A549 (cell line): ENCODE measurements around the gene DIP2A. TPM values are rescaled to one million over a fixed set of nuclear protein-coding genes. Genes with fewer than 3 reads are reported as not detected.

Experiments used
- ATAC-seq, 2 experiments: fragments of 200-7000 bp in 1 of 2; fragments of >200 bp in 1 of 2; cut with Nextera tagmentation in 1 of 2; cut with Tn5 transposase in 1 of 2; 3 replicates each; pipeline versions ENCODE4 v1.8.0 to v1.9.1; 2018 to 2020; ENCODE audit warnings: mild to moderate bottlenecking in 1 of 2, moderate library complexity in 1 of 2
- CTCF ChIA-PET: fragments of 300-600 bp; sonication (Branson Sonifier 250); formaldehyde crosslinking; extraction: SDS; loops from one replicate; lab custom pipeline; 2021; ENCODE audit warnings: antibody characterized with exemption, inconsistent platforms; lab: Yijun Ruan, JAX
- POLR2A ChIA-PET: fragments of 350-600 bp; formaldehyde crosslinking; extraction: SDS; loops from one replicate; lab custom pipeline; 2021; ENCODE audit warnings: antibody characterized with exemption, inconsistent platforms; lab: Yijun Ruan, JAX
- DNase-seq, 2 experiments: peaks; one replicate each; pipeline versions ENCODE4 v3.0.0 to v3.0.0-alpha.2; 2011 to 2016; ENCODE audit warnings: low read depth in 1 of 2, low spot score in 1 of 2
- FAIRE-seq: peaks from 2 replicates; lab custom pipeline; 2011; peaks lifted over from hg19 to GRCh38; lab: Jason Lieb, UNC
- H3K27ac ChIP-seq, 2 experiments: fragments of >200 bp; sonication (Bioruptor Twin); formaldehyde crosslinking; 3 replicates each; pipeline ENCODE4 v1.5.1; 2016 to 2017
- H3K4me1 ChIP-seq: fragments of >200 bp; sonication (Bioruptor Twin); formaldehyde crosslinking; 3 replicates; pipeline ENCODE4 v1.6.1; 2016
- H3K4me2 ChIP-seq: fragments of >200 bp; sonication (Bioruptor Twin); formaldehyde crosslinking; 3 replicates; pipeline ENCODE4 v1.6.1; 2016
- H3K4me3 ChIP-seq: fragments of >200 bp; sonication (Bioruptor Twin); formaldehyde crosslinking; 3 replicates; pipeline ENCODE4 v1.5.1; 2016
- H3K9me3 ChIP-seq: fragments of >200 bp; sonication (Bioruptor Twin); formaldehyde crosslinking; 3 replicates; pipeline ENCODE4 v1.6.1; 2016
- BHLHE40 ChIP-seq: IDR thresholded peaks from 2 replicates; pipeline ENCODE4 v1.6.1; 2012; ENCODE audit warnings: low read depth, low read length, inconsistent platforms
- CBX8 ChIP-seq: fragments of 200-600 bp; sonication (generic); IDR thresholded peaks from 2 replicates; pipeline ENCODE4 v1.6.1; 2016
- CHD2 ChIP-seq: fragments of 150-350 bp; IDR thresholded peaks from 2 replicates; pipeline ENCODE4 v1.6.1; 2014; ENCODE audit warnings: low read length; ENCODE audit not compliant: partially characterized antibody
- CHD4 ChIP-seq: fragments of 200-600 bp; sonication (generic); IDR thresholded peaks from 2 replicates; pipeline ENCODE4 v1.6.1; 2016; ENCODE audit warnings: antibody characterized with exemption, mild to moderate bottlenecking, borderline replicate concordance
- ESRRA ChIP-seq: fragments of 150-350 bp; IDR thresholded peaks from 2 replicates; pipeline ENCODE4 v1.6.1; 2014; ENCODE audit warnings: mild to moderate bottlenecking, low read length, borderline replicate concordance
- FOSL2 ChIP-seq, 2 experiments: fragments of 450-650 bp in 1 of 2; fragments of >200 bp in 1 of 2; sonication (Bioruptor Twin) in 1 of 2; formaldehyde crosslinking; IDR thresholded peaks; 2 replicates each; pipeline versions ENCODE4 v1.5.0 to v1.6.1; 2016 to 2020; ENCODE audit warnings: mild to moderate bottlenecking in 1 of 2, moderate library complexity in 1 of 2
- FOXS1 ChIP-seq: fragments of 250-450 bp; sonication (Bioruptor Pico); IDR thresholded peaks from 2 replicates; pipeline ENCODE4 v1.5.0; 2020; ENCODE audit warnings: mild to moderate bottlenecking, moderate library complexity
- HEYL ChIP-seq: fragments of 250-450 bp; sonication (Bioruptor Pico); IDR thresholded peaks from 2 replicates; pipeline ENCODE4 v1.8.0; 2021; ENCODE audit warnings: mild to moderate bottlenecking, moderate library complexity
- HOXA7 ChIP-seq: fragments of 250-450 bp; sonication (Bioruptor Pico); IDR thresholded peaks from 2 replicates; pipeline ENCODE4 v1.5.0; 2020; ENCODE audit warnings: mild to moderate bottlenecking, moderate library complexity
- HOXB13 ChIP-seq: fragments of 250-450 bp; sonication (Bioruptor Pico); IDR thresholded peaks from 2 replicates; pipeline ENCODE4 v1.5.0; 2020; ENCODE audit warnings: low read depth, mild to moderate bottlenecking, moderate library complexity
- KDM1A ChIP-seq: fragments of 200-600 bp; sonication (generic); IDR thresholded peaks from 2 replicates; pipeline ENCODE4 v1.6.1; 2016; ENCODE audit warnings: low read depth, mild to moderate bottlenecking
- KDM5A ChIP-seq: fragments of 200-600 bp; sonication (generic); IDR thresholded peaks from 2 replicates; pipeline ENCODE4 v1.6.1; 2016; ENCODE audit warnings: antibody characterized with exemption, mild to moderate bottlenecking
- MAFK ChIP-seq: fragments of 450-650 bp; IDR thresholded peaks from 2 replicates; pipeline ENCODE4 v1.6.1; 2014; ENCODE audit not compliant: partially characterized antibody
- MAZ ChIP-seq: fragments of 150-350 bp; IDR thresholded peaks from 2 replicates; pipeline ENCODE4 v1.6.1; 2014; ENCODE audit warnings: antibody characterized with exemption, low read depth, low read length, borderline replicate concordance
- MYC ChIP-seq: IDR thresholded peaks from 2 replicates; pipeline ENCODE4 v1.6.1; 2012; ENCODE audit warnings: mild to moderate bottlenecking, inconsistent platforms, low read length, improper control_type of control experiment, borderline replicate concordance
- PHF8 ChIP-seq: fragments of 200-600 bp; sonication (generic); IDR thresholded peaks from 2 replicates; pipeline ENCODE4 v1.6.1; 2016; ENCODE audit warnings: low read depth, mild to moderate bottlenecking, antibody characterized with exemption, moderate library complexity, borderline replicate concordance
- POLR2A ChIP-seq: IDR thresholded peaks from 2 replicates; pipeline ENCODE4 v1.6.1; 2012; ENCODE audit warnings: mild to moderate bottlenecking, low read length
- RAD21 ChIP-seq, 2 experiments: fragments of >200 bp in 1 of 2; sonication (Bioruptor Twin) in 1 of 2; formaldehyde crosslinking in 1 of 2; IDR thresholded peaks in 1 of 2; conservative IDR thresholded peaks in 1 of 2; 2 replicates in 1 of 2; 3 replicates in 1 of 2; pipeline ENCODE4 v1.6.1; 2012 to 2018; ENCODE audit warnings: inconsistent platforms in 1 of 2
- SMC3 ChIP-seq: fragments of >200 bp; sonication (Bioruptor Twin); formaldehyde crosslinking; IDR thresholded peaks from 3 replicates; pipeline ENCODE4 v1.6.1; 2018; ENCODE audit warnings: inconsistent platforms
- TFCP2L1 ChIP-seq: fragments of 250-450 bp; sonication (Bioruptor Pico); IDR thresholded peaks from 2 replicates; pipeline ENCODE4 v1.5.0; 2021; ENCODE audit warnings: mild to moderate bottlenecking
- ZC3H11A ChIP-seq: fragments of 450-650 bp; IDR thresholded peaks from 2 replicates; pipeline ENCODE4 v1.6.1; 2014; ENCODE audit warnings: antibody characterized with exemption, mild to moderate bottlenecking
- ZFP36 ChIP-seq: fragments of 450-650 bp; IDR thresholded peaks from 2 replicates; pipeline ENCODE4 v1.6.1; 2014; ENCODE audit warnings: borderline replicate concordance; ENCODE audit not compliant: partially characterized antibody
- ZSCAN20 ChIP-seq: fragments of 250-450 bp; sonication (Bioruptor Pico); IDR thresholded peaks from 2 replicates; pipeline ENCODE4 v1.8.0; 2022; ENCODE audit warnings: mild to moderate bottlenecking, moderate library complexity
- WGBS: methylation state at CpG from one replicate; pipeline ENCODE4 v1.1.6; 2017; ENCODE audit errors: missing lambda C conversion rate; 5-methylcytosine and 5-hydroxymethylcytosine counted together
- polyA plus RNA-seq, 4 experiments: library from polyadenylated mRNA; depleted of rRNA in 3 of 4; stranded (reverse); fragments of >200 nt; fragmentation: RNase III in 1 of 4; extraction: RNeasy Plus Mini Kit Qiagen cat#74134 plus additional on column Dnase treatment in 1 of 4; gene quantifications; 2 replicates in 3 of 4; 3 replicates in 1 of 4; pipeline ENCODE4 v1.2.3, GENCODE V29; 2011 to 2017
- TF ChIP-seq, protein P1 (sequence below): IDR thresholded peaks from 2 replicates; pipeline ENCODE4 v1.6.1; 2012; ENCODE audit warnings: low read depth, borderline replicate concordance
- TF ChIP-seq, protein P2 (sequence below): IDR thresholded peaks from 2 replicates; pipeline ENCODE4 v1.6.1; 2012
- TF ChIP-seq, protein P3 (sequence below): fragments of 200-600 bp; sonication (generic); IDR thresholded peaks from 2 replicates; pipeline ENCODE4 v1.6.1; 2016; ENCODE audit warnings: antibody characterized with exemption, mild to moderate bottlenecking, moderate library complexity
- TF ChIP-seq, protein P4 (sequence below): fragments of 250-450 bp; sonication (Bioruptor Pico); IDR thresholded peaks from 2 replicates; pipeline ENCODE4 v1.5.0; 2020; ENCODE audit warnings: low read depth, mild to moderate bottlenecking, moderate library complexity

Gene DIP2A
- polyA plus RNA-seq, 2 of the 4 experiments (the other 2 are of a cell fraction): 13.3 to 18.4 TPM

GRCh38 chr21:46424621-46425020 lies 34.1 kb upstream of the DIP2A start:
- FAIRE-seq (no peak), ATAC-seq (no peak), DNase-seq (no peak)
- Histone ChIP-seq H3K9me3 (no peaks in the 10 kb centered on the region), H3K4me1 (no peaks in the 10 kb centered on the region), H3K4me3 (no peak overlapping the region), H3K4me2 (no peak overlapping the region), H3K27ac (no peak overlapping the region)
- ChIA-PET CTCF (no interaction called here), POLR2A (no interaction called here)
- TF ChIP-seq CHD2 (no peak), CBX8 (no peak), FOXS1 (CRISPR knock-in tag) (no peak), KDM1A (no peak), ZSCAN20 (CRISPR knock-in tag) (no peak), HEYL (no peak), TFCP2L1 (CRISPR knock-in tag) (no peak), PHF8 (no peak), BHLHE40 (no peak), MAZ (no peak), CHD4 (no peak), ZC3H11A (no peak)
- 92% methylated on average over 8 of the region's 14 CpGs for WGBS

GRCh38 chr21:46425041-46425440 lies 33.6 kb upstream of the DIP2A start:
- Histone ChIP-seq H3K4me1 (no peaks in the 10 kb centered on the region), H3K4me2 (no peak overlapping the region), H3K27ac (no peak overlapping the region), H3K9me3 (no peaks in the 10 kb centered on the region), H3K4me3 (no peak overlapping the region)
- no peak for DNase-seq
- WGBS: 94% methylated on average over 5 of the region's 19 CpGs
- no peak for ATAC-seq
- ChIA-PET CTCF (interaction anchor here (0.6 kb wide), 1 partner anchor 46 kb away, joined by 3 read pairs; no protein-coding TSS in a partner anchor), POLR2A (no interaction called here)
- no peak for FAIRE-seq
- TF ChIP-seq, protein P1, sequence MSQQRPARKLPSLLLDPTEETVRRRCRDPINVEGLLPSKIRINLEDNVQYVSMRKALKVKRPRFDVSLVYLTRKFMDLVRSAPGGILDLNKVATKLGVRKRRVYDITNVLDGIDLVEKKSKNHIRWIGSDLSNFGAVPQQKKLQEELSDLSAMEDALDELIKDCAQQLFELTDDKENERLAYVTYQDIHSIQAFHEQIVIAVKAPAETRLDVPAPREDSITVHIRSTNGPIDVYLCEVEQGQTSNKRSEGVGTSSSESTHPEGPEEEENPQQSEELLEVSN: no peak
- TF ChIP-seq, protein P2, sequence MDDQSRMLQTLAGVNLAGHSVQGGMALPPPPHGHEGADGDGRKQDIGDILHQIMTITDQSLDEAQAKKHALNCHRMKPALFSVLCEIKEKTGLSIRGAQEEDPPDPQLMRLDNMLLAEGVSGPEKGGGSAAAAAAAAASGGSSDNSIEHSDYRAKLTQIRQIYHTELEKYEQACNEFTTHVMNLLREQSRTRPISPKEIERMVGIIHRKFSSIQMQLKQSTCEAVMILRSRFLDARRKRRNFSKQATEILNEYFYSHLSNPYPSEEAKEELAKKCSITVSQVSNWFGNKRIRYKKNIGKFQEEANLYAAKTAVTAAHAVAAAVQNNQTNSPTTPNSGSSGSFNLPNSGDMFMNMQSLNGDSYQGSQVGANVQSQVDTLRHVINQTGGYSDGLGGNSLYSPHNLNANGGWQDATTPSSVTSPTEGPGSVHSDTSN: no peak
- TF ChIP-seq HOXA7 (CRISPR knock-in tag) (no peak), HOXB13 (CRISPR knock-in tag) (no peak), MYC (no peak), ESRRA (no peak), KDM5A (no peak), RAD21 (conservative IDR thresholded peaks at IDR 0.05 in 1 of 2, IDR thresholded peaks at IDR 0.05 in 1 of 2) (no peak), ZSCAN20 (CRISPR knock-in tag) (no peak), ZFP36 (no peak), MAFK (no peak), SMC3 (no peak), CHD4 (no peak), POLR2A (no peak), CHD2 (no peak), MAZ (no peak), FOSL2 (IDR thresholded peaks at IDR 0.05) (no peak), FOSL2 (CRISPR knock-in tag; IDR thresholded peaks at IDR 0.05) (no peak)
- TF ChIP-seq, protein P3, sequence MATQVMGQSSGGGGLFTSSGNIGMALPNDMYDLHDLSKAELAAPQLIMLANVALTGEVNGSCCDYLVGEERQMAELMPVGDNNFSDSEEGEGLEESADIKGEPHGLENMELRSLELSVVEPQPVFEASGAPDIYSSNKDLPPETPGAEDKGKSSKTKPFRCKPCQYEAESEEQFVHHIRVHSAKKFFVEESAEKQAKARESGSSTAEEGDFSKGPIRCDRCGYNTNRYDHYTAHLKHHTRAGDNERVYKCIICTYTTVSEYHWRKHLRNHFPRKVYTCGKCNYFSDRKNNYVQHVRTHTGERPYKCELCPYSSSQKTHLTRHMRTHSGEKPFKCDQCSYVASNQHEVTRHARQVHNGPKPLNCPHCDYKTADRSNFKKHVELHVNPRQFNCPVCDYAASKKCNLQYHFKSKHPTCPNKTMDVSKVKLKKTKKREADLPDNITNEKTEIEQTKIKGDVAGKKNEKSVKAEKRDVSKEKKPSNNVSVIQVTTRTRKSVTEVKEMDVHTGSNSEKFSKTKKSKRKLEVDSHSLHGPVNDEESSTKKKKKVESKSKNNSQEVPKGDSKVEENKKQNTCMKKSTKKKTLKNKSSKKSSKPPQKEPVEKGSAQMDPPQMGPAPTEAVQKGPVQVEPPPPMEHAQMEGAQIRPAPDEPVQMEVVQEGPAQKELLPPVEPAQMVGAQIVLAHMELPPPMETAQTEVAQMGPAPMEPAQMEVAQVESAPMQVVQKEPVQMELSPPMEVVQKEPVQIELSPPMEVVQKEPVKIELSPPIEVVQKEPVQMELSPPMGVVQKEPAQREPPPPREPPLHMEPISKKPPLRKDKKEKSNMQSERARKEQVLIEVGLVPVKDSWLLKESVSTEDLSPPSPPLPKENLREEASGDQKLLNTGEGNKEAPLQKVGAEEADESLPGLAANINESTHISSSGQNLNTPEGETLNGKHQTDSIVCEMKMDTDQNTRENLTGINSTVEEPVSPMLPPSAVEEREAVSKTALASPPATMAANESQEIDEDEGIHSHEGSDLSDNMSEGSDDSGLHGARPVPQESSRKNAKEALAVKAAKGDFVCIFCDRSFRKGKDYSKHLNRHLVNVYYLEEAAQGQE: no peak
- TF ChIP-seq, protein P4, sequence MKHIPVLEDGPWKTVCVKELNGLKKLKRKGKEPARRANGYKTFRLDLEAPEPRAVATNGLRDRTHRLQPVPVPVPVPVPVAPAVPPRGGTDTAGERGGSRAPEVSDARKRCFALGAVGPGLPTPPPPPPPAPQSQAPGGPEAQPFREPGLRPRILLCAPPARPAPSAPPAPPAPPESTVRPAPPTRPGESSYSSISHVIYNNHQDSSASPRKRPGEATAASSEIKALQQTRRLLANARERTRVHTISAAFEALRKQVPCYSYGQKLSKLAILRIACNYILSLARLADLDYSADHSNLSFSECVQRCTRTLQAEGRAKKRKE (CRISPR knock-in tag): no peak
